IPS-NIHi7 (cell line): Measurements from ENCODE around the gene MSLN.
"Not testable (repeated sequence)": the region's sequence is repeated elsewhere in the genome, so short reads cannot be mapped to it uniquely, and the experiment has no call there.

Source experiments
- DNase-seq: peaks from one replicate; pipeline ENCODE4 v3.0.0; 2012; ENCODE audit warnings: mixed read lengths; ENCODE audit errors: extremely low spot score

The MSLN gene

DNA sequence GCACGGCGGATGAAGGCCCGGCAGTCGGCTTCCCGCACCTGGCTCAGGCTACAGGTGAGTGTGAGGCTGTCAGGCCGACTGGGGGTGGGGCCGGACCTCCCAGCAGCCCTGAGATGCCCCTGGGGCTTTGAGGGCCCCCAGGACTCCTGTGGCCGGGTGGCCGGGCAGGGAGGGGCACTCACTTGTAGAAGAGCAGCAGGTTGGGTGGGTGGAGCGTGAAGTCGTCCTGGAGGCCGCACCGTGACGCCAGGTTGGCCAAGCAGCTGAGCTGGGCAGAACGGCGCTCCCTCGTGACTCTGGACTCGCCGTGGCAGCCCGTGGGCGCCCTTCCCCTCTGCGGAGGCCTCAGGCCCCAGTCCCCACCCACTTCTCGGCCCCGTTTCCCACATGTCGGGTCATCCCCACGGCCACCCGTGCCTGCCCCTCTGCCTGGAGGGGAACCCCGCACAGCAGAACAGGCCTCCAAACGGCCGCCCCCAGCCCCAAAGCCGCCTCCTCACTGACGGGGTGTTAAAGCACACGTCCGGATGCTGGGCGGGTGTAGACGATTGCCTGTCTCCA lies 14.8 kb downstream of the MSLN start:
- DNase-seq: no peak

DNA sequence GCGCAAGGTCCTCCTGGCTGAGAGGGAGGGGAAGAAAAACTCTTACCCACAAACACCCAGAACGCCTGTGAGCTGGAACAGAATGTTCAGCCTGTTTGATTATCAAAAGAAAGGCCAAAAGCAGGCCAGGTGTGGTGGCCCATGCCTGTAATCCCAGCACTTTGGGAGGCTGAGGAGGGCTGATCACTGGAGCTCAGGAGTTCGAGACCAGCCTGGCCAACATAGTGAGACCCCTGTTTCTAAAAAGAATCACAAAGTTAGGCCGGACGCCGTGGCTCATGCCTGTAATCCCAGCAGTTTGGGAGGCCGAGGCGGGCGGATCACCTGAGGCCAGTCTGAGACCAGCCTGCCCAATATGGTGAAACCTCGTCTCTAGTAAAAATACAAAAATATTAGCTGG lies 15.8 kb downstream of the MSLN start:
- not testable (repeated sequence) for DNase-seq

DNA sequence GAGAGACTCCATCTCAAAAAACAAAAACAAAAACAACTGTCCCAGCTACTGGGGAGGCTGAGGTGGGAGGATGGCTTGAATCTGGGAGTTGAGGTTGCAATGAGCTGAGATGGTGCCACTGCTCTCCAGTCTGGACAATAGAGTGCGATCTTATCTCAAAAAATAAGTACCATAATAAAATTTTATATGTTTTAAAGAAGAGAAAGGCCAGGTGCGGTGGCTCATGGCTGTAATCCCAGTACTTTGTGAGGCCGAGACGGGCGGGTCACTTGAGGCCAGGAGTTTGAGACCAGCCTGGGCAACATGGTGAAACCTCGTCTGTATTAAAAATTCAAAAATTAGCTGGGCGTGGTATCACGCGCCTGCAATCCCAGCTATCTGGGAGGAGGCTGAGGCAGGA lies 16.3 kb downstream of the MSLN start:
- no peak for DNase-seq

DNA sequence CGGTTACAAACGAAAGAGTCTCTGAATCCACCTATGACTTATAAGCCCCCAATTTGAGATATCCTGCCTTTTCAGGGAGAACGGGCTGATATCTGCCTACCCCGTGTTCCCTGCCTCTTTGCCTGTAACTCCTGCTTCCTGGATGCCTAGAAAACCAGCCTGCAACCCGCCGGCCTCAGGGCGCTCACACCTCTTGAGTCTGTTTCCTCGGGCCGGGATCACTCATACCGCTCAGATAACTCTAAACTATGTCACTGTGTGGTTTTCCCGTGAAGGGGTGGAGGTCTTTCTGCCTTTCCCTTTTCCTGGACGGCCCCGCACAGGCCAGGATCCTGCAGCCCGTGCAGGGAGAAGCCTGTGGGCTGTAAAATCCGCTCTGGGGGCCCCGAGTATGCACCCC lies 17.3 kb downstream of the MSLN start:
- no peak for DNase-seq

GRCh38 chr16:778447-778846 lies 17.9 kb downstream of the MSLN start:
- no peak for DNase-seq

DNA sequence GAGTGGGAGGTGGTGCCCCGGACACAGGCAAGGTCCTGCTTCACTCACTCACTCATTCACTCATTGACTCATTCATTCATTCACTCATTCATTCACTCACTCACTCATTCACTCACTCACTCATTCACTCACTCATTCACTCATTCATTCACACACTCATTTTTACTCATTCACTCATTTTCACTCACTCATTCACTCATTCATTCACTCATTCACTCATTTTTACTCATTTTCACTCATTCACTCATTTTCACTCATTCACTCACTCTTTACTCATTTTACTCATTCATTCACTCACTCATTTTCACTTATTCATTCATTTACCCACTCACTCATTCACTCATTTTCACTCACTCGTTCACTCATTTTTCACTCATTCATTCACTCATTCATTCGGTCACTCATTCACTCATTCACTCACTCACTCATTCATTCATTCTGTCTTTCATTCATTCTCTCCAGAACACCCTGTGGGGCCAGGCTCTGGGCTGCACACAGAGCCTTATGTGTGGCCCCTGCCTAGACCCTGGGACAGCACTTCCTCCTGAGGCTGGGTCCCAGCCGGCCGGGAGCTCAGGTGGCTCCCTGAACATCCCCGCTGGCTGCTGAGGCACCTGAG lies 18.5 kb downstream of the MSLN start:
- no peak for DNase-seq

DNA sequence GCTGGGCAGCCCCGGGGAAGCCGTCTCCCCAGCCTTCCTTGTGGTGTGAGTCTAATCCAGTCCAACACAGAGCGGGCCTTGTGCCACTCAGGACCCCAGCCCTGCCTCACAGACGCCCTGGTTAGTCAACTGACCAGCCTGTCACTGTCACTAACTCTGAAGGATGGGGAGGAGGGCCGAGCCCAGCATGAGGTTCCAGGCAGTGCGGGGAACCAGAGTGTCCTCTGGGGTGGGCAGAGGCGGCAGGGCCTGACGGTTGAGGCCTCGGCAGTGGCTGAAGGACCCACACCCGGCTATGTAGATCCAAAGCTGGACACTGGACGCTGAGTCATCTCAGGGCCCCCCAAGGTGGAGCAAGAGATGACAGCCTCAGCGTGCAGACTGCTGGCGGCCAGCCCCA lies 19.0 kb downstream of the MSLN start:
- no peak for DNase-seq

GRCh38 chr16:780296-780695 lies 19.8 kb downstream of the MSLN start:
- no peak for DNase-seq

DNA sequence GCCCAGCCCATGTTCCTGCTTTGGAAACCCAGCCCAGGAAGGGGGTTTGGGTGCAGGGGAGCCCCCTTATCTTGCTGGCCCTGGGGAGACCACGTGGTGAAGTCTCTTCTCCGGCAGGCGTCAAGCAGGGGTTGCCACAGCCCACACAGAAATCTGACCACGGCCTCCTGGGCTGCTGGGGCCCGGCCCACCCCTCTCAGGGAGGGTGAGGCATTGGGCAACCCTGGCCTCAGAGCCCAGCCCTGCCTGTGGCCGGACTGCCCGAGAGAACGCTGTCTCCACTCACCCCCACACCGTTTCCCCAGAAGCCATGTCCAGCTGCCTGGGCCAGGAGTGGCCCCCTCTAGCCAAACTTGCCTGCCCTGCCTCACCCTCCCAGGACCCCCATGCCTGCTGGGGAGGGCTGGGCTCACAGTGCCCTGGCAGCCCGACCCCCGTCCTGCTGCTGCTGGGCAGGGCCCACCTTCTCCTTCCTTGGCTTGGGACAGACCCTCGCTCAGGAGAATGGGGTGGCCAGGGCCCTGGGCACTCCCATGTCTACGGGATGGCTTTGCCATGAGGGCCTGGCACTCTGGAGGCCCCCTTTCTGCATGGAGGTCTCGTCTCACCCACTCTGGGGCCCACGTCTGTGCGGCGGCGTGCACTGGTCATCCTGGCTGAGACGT lies 20.9 kb downstream of the MSLN start:
- no peak for DNase-seq

DNA sequence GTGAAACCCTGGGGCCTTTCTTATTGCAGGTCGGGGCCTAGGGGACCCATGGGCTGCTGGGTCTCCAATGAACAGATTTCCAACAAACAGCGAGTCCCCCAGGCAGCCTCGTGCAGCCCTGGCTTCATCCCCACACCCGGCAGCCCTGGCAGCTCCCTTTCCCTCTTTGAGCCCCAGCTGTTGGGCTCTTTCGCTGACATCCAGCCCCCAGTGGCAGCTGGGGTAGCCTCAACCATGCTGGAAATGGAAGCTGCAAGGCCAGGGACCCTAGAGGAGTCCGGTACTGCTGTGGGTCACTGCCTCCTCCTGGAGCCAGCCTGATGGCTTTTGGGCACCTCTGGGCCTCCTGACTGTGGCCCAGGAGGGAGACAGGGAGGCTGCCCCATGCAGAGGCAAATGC lies 21.7 kb downstream of the MSLN start:
- no peak for DNase-seq

- no peak for DNase-seq
These were observed 22.4 kb downstream of the MSLN start for GRCh38 chr16:782766-783403.

DNA sequence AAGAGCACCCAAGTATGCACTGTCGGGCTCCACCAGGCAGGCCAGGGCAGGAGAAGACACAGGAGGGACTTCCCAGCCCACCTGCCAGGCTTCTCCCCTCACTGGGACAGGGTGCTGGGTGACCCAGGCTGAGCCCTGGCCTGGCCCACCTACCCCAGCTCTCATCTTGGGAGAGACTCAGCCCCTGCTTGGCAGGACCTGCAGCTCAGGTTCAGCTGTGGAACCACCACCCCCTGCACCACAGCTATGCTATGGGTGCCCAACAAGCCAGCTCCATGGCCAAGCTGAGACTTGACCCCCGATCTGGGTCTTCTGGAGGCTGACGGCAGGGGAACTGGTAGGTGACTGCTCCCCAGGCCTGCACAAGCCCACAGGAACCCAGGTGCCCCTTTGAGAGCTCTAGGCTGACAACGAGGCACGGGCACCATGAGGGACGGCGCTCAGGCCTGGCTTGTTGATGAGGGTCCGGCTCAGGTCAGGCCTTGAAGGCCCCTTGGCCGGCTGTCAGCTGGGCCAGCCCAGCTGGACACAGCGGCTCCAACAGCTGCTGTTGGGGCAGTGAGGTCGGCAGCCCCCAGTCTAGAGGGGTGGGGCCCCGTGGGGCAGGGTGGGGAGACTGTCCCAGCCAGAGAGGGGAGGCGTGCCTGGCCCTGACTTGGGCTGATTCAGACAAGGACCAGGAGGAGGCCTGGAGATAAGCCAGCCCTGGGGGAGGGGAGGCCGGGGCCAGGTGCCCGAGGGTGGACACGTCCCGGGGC lies 23.0 kb downstream of the MSLN start:
- DNase-seq: no peak

DNA sequence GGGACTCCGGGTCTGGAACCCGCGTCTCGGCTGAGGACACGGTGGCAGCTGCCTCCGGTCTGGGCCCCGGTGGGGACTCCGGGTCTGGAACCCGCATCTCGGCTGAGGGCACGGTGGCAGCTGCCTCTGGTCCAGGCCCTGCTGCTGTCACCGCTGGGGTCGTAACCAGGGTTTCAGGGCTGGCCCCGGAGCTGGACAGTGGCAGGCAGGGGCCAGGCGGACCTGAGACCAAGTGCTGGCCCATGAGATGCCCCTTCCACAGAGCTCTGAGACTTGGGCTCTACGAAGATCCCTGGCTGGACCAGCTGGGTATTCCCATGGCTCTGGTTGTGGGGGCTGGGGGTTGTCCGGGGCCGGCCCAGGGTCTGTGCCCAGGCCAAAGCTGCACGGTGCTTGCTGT lies 23.9 kb downstream of the MSLN start:
- no peak for DNase-seq

DNA sequence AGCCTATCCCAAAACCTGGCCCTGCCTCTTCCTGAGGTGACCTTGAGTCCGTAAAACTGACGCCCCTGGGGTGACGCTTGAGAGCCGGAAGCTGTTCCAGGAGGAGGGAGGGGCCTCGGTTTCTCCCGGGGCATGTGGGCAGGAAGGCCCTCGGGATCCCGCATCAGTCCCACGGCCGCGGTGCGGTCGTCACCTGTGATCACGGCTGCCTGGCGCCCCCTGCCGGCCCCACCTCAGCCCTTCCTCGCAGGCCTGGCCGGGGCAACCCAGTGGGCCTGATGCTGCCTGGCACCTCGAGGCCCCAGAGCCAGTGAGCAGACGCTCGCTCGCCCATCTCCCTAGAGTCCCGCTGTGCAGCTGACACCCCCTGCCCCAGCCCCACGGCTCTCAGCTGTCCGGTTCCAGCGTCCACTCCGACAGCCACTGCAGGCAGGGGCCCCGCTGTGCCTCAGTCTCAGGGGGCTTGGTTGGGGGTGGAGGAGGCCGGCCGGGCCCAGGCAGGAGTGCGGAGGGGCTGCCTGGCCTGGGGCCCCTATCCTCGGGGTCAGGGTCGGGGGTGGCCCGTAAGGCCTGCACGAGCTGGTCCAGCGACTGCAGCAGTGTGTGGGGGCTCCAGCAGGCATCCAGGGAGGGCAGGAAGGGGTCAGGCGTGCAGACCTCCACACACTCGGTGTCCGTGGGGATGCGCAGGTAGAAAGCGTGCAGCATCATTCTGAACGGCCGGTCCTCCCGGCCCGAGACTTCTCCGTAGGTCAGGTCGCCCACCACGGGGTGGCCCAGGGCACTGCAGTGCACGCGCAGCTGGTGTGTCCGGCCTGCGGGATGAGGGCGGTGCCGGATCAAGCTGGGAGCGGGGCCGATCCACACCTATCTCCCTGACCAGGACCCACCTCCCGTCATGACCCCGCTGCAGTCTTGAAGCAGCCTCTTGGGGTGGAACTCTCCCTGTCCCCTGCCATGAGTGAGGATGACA lies 25.3 kb downstream of the MSLN start:
- peak; percentile 89 for DNase-seq

DNA sequence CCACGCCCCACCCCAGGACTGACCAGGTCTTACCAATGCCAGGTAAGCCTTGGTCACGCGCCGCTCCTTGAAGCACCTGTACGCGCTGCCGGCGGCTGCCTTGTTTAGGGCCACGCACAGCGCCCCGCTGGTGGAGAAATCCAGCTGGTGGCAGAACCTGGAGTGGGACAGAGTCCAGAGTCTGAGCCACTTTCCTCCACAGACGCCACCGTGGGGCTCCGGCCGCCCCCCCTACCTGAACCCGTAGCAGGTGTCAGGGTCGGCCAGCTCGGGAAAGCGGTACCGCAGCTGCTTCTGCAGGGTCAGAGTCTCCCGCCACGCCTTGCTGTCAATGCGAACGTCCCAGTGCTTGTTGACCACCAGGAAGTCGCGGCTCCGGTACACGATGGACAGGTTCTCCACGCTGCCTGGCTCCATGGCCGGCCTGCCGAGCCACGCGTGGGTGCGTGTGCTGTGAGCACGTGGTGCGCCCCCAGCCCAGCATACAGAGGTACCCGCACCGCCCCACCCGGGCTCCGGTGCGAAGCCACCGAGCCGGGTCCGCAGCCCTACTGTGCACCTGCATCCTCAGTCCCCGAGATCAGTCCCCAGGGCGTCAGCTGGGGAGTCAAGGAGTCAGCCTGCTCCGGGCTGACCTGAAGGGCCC lies 26.9 kb downstream of the MSLN start:
- no peak for DNase-seq

DNA sequence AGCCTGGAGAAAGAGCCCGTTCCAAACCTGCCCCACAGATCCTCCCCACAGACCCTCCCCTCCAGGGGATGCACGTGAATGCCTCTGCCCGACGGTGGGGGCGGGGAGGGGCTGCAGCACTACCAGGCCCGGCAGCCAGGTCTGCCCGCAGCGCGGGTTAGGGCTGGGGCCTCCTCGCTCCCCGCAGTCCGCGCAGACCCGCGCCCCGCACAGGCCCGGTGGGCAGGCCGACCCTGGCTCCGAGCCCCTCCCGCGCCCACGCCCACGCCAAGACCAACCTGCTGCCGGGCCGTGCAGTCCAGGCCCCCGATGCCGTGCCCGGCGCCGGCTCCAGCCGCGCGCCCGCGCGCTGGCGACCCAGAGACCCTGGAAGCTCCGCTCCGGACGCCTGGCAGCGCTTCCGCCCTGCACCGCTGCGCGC lies 27.5 kb downstream of the MSLN start, which contains the start of gene RPUSD1:
Gene RPUSD1 (minus strand): TSS at position 404 of the 421 bp plus-strand sequence. CDS start 644 bp downstream, outside the sequence.
- peak; percentile 42 for DNase-seq

GRCh38 chr16:788399-789126 lies 28.0 kb downstream of the MSLN start, which contains the start of gene CHTF18:
TSS of gene CHTF18 (plus strand) at chr16:788620. CDS start at chr16:788685, 65 bp downstream.
- peak; percentile 100 for DNase-seq

GRCh38 chr16:789191-789850 lies 28.8 kb downstream of the MSLN start:
- no peak for DNase-seq

- no peak for DNase-seq
These were observed 29.6 kb downstream of the MSLN start for GRCh38 chr16:790086-790485.
